ENCODE results near the gene SERPINB6.

SERPINB6 gene

DNA sequence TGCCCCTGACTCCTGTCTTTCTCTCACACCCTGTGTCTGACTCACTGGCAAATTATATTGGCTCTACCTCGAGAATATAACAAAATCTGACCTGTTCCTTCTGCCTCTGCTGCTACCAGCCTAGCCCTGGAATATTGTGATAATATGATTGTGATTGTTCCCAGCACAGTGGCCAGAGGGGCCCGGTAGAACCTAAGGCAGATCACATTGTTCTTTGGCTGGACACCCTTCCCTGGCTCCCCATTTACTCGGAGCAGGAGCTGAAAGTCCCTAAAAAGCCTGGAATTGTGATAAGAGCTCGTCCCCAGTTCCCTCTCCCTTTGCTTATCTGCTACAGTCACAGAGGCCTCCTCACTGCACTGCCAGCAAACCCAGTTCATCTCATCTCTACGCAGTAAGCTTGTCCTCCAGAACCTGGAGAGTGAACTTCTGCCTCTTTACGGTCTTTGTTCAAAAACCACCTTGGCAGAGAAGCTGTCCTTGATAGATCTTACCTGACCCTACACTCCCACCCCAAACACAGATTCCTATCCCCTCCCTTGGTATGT is 21.8 kb downstream of the SERPINB6 start:
- TF ChIP-seq POLR2AphosphoS5 (IDR thresholded peaks at IDR 0.05; ENCODE audit: low read depth, low read length) = no peak
- TF ChIP-seq FOXP2 (optimal IDR thresholded peaks at IDR 0.05; ENCODE audit: borderline replicate concordance, extremely low read depth, extremely low read length, insufficient read depth) = no peak
- no peak for TF ChIP-seq TAF1 (IDR thresholded peaks at IDR 0.05; ENCODE audit: borderline replicate concordance, insufficient read depth, low read length)
- no peak for TF ChIP-seq SIN3A (IDR thresholded peaks at IDR 0.05; ENCODE audit: borderline replicate concordance, insufficient read depth, low read length)
- TF ChIP-seq, protein P1, sequence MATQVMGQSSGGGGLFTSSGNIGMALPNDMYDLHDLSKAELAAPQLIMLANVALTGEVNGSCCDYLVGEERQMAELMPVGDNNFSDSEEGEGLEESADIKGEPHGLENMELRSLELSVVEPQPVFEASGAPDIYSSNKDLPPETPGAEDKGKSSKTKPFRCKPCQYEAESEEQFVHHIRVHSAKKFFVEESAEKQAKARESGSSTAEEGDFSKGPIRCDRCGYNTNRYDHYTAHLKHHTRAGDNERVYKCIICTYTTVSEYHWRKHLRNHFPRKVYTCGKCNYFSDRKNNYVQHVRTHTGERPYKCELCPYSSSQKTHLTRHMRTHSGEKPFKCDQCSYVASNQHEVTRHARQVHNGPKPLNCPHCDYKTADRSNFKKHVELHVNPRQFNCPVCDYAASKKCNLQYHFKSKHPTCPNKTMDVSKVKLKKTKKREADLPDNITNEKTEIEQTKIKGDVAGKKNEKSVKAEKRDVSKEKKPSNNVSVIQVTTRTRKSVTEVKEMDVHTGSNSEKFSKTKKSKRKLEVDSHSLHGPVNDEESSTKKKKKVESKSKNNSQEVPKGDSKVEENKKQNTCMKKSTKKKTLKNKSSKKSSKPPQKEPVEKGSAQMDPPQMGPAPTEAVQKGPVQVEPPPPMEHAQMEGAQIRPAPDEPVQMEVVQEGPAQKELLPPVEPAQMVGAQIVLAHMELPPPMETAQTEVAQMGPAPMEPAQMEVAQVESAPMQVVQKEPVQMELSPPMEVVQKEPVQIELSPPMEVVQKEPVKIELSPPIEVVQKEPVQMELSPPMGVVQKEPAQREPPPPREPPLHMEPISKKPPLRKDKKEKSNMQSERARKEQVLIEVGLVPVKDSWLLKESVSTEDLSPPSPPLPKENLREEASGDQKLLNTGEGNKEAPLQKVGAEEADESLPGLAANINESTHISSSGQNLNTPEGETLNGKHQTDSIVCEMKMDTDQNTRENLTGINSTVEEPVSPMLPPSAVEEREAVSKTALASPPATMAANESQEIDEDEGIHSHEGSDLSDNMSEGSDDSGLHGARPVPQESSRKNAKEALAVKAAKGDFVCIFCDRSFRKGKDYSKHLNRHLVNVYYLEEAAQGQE (IDR thresholded peaks at IDR 0.05; ENCODE audit: insufficient read depth in 1 of 2, low read depth in 2 of 2, low read length in 2 of 2) = no peak

DNA sequence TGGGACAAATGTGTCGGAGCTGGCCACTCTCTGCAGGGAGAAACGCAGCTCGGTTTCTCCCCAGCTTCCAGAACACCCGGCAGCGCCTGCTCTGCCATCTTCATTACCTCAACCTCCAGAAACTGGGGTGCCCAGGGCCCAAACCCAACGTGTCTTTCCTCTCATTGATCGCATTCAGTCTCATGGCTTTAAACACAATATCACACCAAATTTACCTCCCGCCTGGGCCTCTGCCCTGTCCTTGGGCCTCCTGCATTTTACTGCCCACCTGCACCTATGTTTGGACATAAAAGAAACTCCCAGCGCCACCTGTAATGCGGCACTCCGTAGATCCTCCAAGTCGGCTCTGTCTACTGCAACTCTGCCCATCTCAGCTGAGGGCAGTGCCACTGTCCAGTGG is 22.2 kb downstream of the SERPINB6 start:
- TF ChIP-seq TAF1 (IDR thresholded peaks at IDR 0.05; ENCODE audit: borderline replicate concordance, insufficient read depth, low read length) = no peak
- TF ChIP-seq, protein P1 (IDR thresholded peaks at IDR 0.05; ENCODE audit: insufficient read depth in 1 of 2, low read depth in 2 of 2, low read length in 2 of 2) = no peak
- no peak for TF ChIP-seq POLR2AphosphoS5 (IDR thresholded peaks at IDR 0.05; ENCODE audit: low read depth, low read length)
- no peak for TF ChIP-seq SIN3A (IDR thresholded peaks at IDR 0.05; ENCODE audit: borderline replicate concordance, insufficient read depth, low read length)
- no peak for TF ChIP-seq FOXP2 (optimal IDR thresholded peaks at IDR 0.05; ENCODE audit: borderline replicate concordance, extremely low read depth, extremely low read length, insufficient read depth)

DNA sequence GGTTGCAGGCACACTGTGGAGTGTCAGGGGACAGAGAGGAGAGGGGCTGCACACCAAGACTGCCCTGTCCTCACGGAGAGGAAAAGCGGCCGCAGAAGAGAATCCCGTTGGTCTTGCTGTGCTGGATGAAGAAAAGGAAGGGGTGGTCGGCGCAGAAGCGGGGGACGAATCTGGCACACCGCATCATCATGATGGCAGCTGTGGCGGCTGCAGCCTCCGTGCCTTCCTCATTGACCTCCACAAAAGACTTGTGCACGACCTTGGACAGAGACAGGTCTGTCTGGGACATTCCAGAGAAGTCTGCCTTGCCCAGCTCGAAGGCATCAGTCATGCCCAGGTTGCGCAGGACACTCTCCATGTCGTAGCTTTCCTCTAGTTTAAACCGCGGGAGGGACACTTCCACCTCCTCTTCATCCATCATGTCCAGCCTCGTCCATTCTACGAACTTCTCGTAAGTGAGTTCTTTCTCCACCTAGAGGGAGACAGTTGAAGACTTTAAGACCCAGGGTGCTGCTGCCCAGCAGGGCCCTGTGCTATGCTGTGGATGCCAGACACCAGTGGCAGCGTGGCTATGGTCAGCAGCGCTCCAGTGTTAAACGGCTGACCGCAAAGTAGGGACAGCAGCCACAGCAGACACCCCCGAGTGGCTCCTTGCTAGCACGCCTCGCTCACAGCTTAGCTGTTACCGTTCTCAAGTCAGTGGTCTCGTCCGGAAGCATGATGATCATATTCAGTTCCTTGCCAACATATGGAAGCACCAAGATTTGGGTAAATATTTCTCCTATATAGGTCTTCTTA is 22.9 kb downstream of the SERPINB6 start:
- TF ChIP-seq FOXP2 (optimal IDR thresholded peaks at IDR 0.05; ENCODE audit: borderline replicate concordance, extremely low read depth, extremely low read length, insufficient read depth) (no peak), SIN3A (IDR thresholded peaks at IDR 0.05; ENCODE audit: borderline replicate concordance, insufficient read depth, low read length) (no peak), POLR2AphosphoS5 (IDR thresholded peaks at IDR 0.05; ENCODE audit: low read depth, low read length) (no peak)

DNA sequence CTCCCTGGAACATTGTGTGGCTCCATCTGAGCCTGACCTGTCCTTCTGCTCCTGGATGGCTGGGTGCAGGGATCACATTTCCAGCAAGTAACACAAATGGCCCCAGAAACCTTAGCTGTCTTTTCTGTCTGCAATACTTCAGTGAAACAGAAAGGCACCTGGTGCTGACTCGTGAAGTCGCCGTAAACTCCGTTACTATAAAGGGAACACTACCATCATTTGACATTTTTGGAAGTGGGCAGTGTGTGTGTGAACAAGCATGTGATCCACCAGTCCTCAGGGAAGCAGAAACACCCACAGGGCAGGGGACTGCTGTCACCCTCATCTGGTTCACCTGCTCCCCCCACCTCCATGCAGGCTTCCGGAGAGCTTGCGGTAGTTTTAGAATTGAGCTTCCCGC is 23.9 kb downstream of the SERPINB6 start:
- TF ChIP-seq TAF1 (IDR thresholded peaks at IDR 0.05; ENCODE audit: borderline replicate concordance, insufficient read depth, low read length) = no peak
- TF ChIP-seq, protein P1 (IDR thresholded peaks at IDR 0.05; ENCODE audit: insufficient read depth in 1 of 2, low read depth in 2 of 2, low read length in 2 of 2) = no peak
- no peak for TF ChIP-seq POLR2AphosphoS5 (IDR thresholded peaks at IDR 0.05; ENCODE audit: low read depth, low read length)
- no peak for TF ChIP-seq FOXP2 (optimal IDR thresholded peaks at IDR 0.05; ENCODE audit: borderline replicate concordance, extremely low read depth, extremely low read length, insufficient read depth)
- no peak for TF ChIP-seq SIN3A (IDR thresholded peaks at IDR 0.05; ENCODE audit: borderline replicate concordance, insufficient read depth, low read length)

- TF ChIP-seq, protein P1 (IDR thresholded peaks at IDR 0.05; ENCODE audit: insufficient read depth in 1 of 2, low read depth in 2 of 2, low read length in 2 of 2) = no peak
Measured at GRCh38 chr6:2945153-2945452, 26.3 kb downstream of the SERPINB6 start.
